Fibroblast of lung (primary cell): Measurements from ENCODE around the gene UBQLN1. TPM values are rescaled to one million over a fixed set of nuclear protein-coding genes. Genes with fewer than 3 reads are reported as not detected.

Experiments used
- DNase-seq, 2 donors: peaks; one replicate each; pipeline versions ENCODE4 v3.0.0 to v3.0.0-alpha.2; 2010; ENCODE audit warnings: low read depth in 2 of 2
- H2AFZ ChIP-seq: 2 replicates; pipeline ENCODE4 v1.5.1; 2012; ENCODE audit warnings: low read length, control low read depth, inconsistent platforms
- H3K27ac ChIP-seq: 2 replicates; pipeline ENCODE4 v1.5.1; 2011; ENCODE audit warnings: low read length, control low read depth; ENCODE audit not compliant: insufficient read depth
- H3K27me3 ChIP-seq: 2 replicates; pipeline ENCODE4 v1.5.1; 2011; ENCODE audit warnings: mild to moderate bottlenecking, low read length; ENCODE audit not compliant: control insufficient read depth, insufficient read depth
- H3K36me3 ChIP-seq: 2 replicates; pipeline ENCODE4 v1.5.1; 2011; ENCODE audit warnings: low read length; ENCODE audit not compliant: control insufficient read depth, insufficient read depth
- H3K4me1 ChIP-seq: 2 replicates; pipeline ENCODE4 v1.5.1; 2011; ENCODE audit warnings: low read length; ENCODE audit not compliant: control insufficient read depth, insufficient read depth; ENCODE audit errors: extremely low read depth
- H3K4me2 ChIP-seq: 2 replicates; pipeline ENCODE4 v1.5.1; 2011; ENCODE audit warnings: low read length, control low read depth; ENCODE audit not compliant: insufficient read depth; ENCODE audit errors: extremely low read depth
- H3K4me3 ChIP-seq, 4 experiments: fragments of 200-600 bp in 1 of 4; sonication (generic) in 1 of 4; replicated peaks in 1 of 4; 2 replicates each; pipeline ENCODE4 v1.5.1; 2011 to 2016; ENCODE audit warnings: low read length in 4 of 4, low read depth in 3 of 4, mild to moderate bottlenecking in 3 of 4, control low read depth in 2 of 4, inconsistent platforms in 1 of 4, mixed read lengths in 1 of 4; ENCODE audit not compliant: insufficient read depth in 1 of 4; ENCODE audit errors: control extremely low read depth in 1 of 4
- H3K79me2 ChIP-seq: 2 replicates; pipeline ENCODE4 v1.5.1; 2012; ENCODE audit warnings: mild to moderate bottlenecking, low read length, inconsistent platforms; ENCODE audit not compliant: control insufficient read depth, insufficient read depth
- H3K9ac ChIP-seq: 2 replicates; pipeline ENCODE4 v1.5.1; 2011; ENCODE audit warnings: mild to moderate bottlenecking, low read length, control low read depth; ENCODE audit not compliant: insufficient read depth
- H3K9me3 ChIP-seq: 2 replicates; pipeline ENCODE4 v1.5.1; 2012; ENCODE audit warnings: low read depth, low read length; ENCODE audit not compliant: control insufficient read depth, insufficient read depth
- H4K20me1 ChIP-seq: 2 replicates; pipeline ENCODE4 v1.5.1; 2011; ENCODE audit warnings: low read length; ENCODE audit not compliant: control insufficient read depth, insufficient read depth; ENCODE audit errors: extremely low read depth
- CTCF ChIP-seq, 2 donors: IDR thresholded peaks in 1 of 2; conservative IDR thresholded peaks in 1 of 2; 1 replicate in 1 of 2; 2 replicates in 1 of 2; pipeline ENCODE4 v1.5.1; 2011 to 2012; ENCODE audit warnings: low read length in 2 of 2, control low read depth in 1 of 2, inconsistent platforms in 1 of 2, low read depth in 1 of 2, mild to moderate bottlenecking in 1 of 2
- EZH2 ChIP-seq: IDR thresholded peaks from 2 replicates; pipeline ENCODE4 v1.5.1; 2012; ENCODE audit warnings: low read length, control low read depth, mild to moderate bottlenecking; ENCODE audit errors: missing control alignments
- polyA plus RNA-seq, 2 donors: library from polyadenylated mRNA; depleted of rRNA in 1 of 2; stranded (reverse) in 1 of 2; unstranded in 1 of 2; fragments of >200 nt; gene quantifications; 2 replicates each; pipeline ENCODE4 v1.2.1, GENCODE V29; 2011 to 2012; ENCODE audit warnings: missing spikeins in 1 of 2
- total RNA-seq: library from RNA; depleted of rRNA; stranded (reverse); fragments of >200 nt; gene quantifications from 2 replicates; pipeline ENCODE4 v1.2.1, GENCODE V29; 2014

UBQLN1 gene
- total and polyA plus RNA-seq, 2 donors (not counting 1 experiment from before 2014, with no cell fraction given): 130 to 141 TPM

- Histone ChIP-seq H3K27me3 (no peaks in the 10 kb centered on the region), H3K4me1 (no peaks in the 10 kb centered on the region), H3K4me2 (no peak overlapping the region), H3K36me3 (peaks cover 2% of the 10 kb centered on the region), H4K20me1 (no peaks in the 10 kb centered on the region), H3K79me2 (no peaks in the 10 kb centered on the region), H2AFZ (no peak overlapping the region), H3K27ac (no peak overlapping the region), H3K4me3 (no peak overlapping the region), H3K9ac (no peak overlapping the region), H3K9me3 (no peaks in the 10 kb centered on the region)
- TF ChIP-seq CTCF (conservative IDR thresholded peaks at IDR 0.05 in 1 of 2, IDR thresholded peaks at IDR 0.05 in 1 of 2; ENCODE audit: low read depth in 1 of 2, low read length in 2 of 2) (no peak), EZH2 (no peak)
- no peak for DNase-seq
Observed at GRCh38 chr9:83629433-83630104, 78.2 kb downstream of the UBQLN1 start.

GRCh38 chr9:83628540-83628939, 79.2 kb downstream of the UBQLN1 start:
- H3K4me3 ChIP-seq: no peak overlapping the region
- no peaks in the 10 kb centered on the region for H3K27me3 ChIP-seq
- peaks cover 2% of the 10 kb centered on the region for H3K36me3 ChIP-seq
- no peak overlapping the region for H3K9ac ChIP-seq
- H3K79me2 ChIP-seq: no peaks in the 10 kb centered on the region
- no peak for DNase-seq
- H2AFZ ChIP-seq: no peak overlapping the region
- H3K9me3 ChIP-seq: no peaks in the 10 kb centered on the region
- H3K4me2 ChIP-seq: no peak overlapping the region
- no peaks in the 10 kb centered on the region for H3K4me1 ChIP-seq
- H3K27ac ChIP-seq: no peak overlapping the region
- no peak for TF ChIP-seq EZH2
- TF ChIP-seq CTCF (conservative IDR thresholded peaks at IDR 0.05 in 1 of 2, IDR thresholded peaks at IDR 0.05 in 1 of 2; ENCODE audit: low read depth in 1 of 2, low read length in 2 of 2): no peak
- H4K20me1 ChIP-seq: no peaks in the 10 kb centered on the region

GRCh38 chr9:83625178-83625577, 82.6 kb downstream of the UBQLN1 start:
- no peak for DNase-seq
- Histone ChIP-seq H3K79me2 (no peaks in the 10 kb centered on the region), H3K4me2 (no peak overlapping the region), H3K9ac (no peak overlapping the region), H2AFZ (no peak overlapping the region), H3K4me1 (peaks cover 3% of the 10 kb centered on the region), H3K4me3 (no peak overlapping the region), H3K36me3 (peaks cover 2% of the 10 kb centered on the region), H3K27ac (no peak overlapping the region), H4K20me1 (no peaks in the 10 kb centered on the region), H3K9me3 (no peaks in the 10 kb centered on the region), H3K27me3 (no peaks in the 10 kb centered on the region)
- TF ChIP-seq CTCF (conservative IDR thresholded peaks at IDR 0.05 in 1 of 2, IDR thresholded peaks at IDR 0.05 in 1 of 2; ENCODE audit: low read depth in 1 of 2, low read length in 2 of 2) (no peak), EZH2 (no peak)
